Stimulated activated CD8-positive, alpha-beta memory T cell treated with anti-CD3 and anti-CD28 coated beads, Interleukin-4, amount 100 ng/mL, for 48 hours (primary cell): ENCODE results near the gene PGBD5.

Source experiments
- DNase-seq: peaks from one replicate; pipeline ENCODE4 v3.0.0-alpha.2; 2020

Gene PGBD5

GRCh38 chr1:230394134-230394533 lies 32.0 kb downstream of the PGBD5 start:
- DNase-seq: no peak

DNA sequence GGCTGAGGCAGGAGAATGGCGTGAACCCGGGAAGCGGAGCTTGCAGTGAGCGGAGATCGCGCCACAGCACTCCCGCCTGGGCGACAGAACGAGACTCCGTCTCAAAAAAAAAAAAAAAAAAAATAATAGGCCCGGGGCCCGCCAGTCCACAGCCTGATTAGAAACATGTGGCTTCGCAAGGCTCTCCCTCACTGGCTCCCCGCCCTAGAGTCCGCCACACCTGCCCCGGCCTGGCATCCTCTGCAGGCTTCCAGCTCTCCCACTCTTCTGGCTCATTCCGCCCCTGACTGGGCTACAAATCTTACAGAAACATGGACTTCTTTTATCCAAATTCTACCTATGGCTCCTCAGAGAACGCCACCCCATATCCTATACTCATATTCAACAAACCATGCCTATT lies 32.4 kb downstream of the PGBD5 start:
- no peak for DNase-seq

GRCh38 chr1:230392920-230393521 lies 33.1 kb downstream of the PGBD5 start:
- no peak for DNase-seq

GRCh38 chr1:230392536-230392909 lies 33.6 kb downstream of the PGBD5 start:
- DNase-seq: no peak

DNA sequence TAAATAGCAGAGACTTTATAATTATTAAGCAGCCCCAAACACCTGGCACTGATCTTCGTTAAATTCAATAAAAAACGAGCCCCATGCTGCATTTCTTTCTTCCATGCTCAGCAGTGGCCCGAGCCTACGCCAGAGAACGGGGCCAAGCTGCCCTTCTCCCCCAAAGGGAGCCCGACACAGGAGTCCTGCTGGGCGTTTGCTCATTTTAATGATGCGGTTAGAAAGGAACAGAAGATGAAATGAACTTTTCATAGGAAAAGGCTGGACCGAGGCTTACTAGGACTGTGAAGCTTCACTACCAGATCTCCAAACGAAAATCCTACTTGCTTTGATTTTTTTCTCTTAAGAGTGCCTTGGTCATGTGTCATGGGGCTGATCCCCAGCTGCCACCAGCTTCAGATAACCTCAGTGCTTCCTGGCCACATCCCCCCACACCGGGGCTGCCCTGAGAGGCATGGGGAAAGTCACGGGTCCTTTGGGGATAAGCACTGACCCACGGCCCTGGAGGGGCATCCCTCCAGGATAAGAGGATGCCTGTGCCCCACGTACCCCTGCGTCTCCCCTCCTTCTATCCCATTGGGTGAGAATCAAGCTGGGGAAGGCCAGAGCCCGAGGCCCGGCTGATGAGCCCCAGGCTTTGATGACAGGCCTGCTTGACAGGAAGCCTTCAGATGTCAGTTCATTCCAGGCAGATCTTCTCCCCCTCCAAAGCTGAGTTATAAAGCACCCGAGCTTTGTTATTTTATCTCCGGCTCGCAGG lies 34.2 kb downstream of the PGBD5 start:
- no peak for DNase-seq

- no peak for DNase-seq
These were observed 35.8 kb downstream of the PGBD5 start for GRCh38 chr1:230390371-230390770.

DNA sequence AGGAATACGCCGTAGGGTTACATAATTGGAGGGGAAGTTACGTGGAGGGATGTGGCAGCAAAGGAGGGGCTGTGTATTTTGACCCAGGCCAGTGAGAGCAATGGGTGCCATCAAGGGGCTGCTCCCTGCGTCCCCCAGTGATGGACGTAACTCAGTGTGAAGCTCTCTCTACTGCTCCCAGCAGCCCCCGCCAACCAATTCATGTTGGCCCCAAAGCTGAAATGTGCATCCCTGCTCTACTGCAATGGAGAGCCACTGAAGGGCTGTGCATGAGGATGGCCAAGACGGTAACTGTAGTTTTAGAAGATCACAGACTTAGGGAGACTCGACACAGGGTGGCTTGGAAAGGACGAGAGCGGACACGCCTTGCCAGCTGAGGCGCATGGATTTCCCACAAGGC lies 38.3 kb downstream of the PGBD5 start:
- DNase-seq: no peak

- DNase-seq: no peak
These were observed 38.8 kb downstream of the PGBD5 start for GRCh38 chr1:230387296-230387695.

DNA sequence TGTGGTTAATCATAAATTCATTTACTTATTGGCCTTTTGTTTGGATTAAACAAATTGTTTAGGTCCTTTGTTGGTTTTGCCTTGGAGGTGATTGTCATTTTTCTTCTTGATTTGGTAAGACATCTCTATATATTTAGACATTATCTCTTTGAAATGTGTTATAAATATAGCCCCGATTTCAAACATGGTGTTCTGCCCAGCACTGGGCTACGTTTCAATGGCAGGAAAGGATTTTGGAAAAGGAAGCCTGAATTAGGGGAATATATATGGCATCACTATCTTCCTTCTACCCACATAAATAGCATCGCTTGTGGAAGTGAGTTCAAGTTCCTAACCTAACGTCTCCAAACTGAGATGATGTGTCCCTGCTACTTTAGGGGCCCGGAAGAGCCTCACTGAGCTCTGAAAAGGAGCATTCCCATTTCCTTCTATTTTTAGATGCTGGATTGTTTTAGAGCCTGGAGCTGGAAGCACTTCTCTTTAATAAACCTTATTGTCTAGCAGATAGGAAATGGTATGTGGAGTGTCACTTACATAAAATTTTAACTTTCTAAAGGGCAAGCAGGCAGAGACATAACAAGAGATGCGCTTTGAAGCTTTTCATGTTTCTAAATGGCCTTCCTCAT lies 39.4 kb downstream of the PGBD5 start:
- DNase-seq: no peak

DNA sequence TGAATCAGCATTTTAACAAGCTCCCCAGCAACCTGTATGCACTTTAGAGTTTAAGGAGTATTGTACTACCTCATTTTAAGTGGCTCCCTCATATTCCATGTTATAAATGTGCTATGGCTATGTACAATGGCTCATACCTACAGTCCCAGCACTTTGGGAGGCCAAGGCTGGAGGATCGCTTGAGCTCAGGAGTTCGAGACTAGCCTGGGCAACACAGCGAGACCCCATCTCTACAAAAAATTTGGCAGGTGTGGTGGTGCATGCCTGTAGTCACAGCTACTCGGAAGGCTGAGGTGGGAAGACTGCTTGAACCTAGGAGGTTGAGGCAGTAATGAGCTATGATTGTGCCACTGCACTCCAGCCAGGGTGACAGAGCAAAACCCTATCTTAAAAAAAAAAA lies 40.2 kb downstream of the PGBD5 start:
- no peak for DNase-seq

GRCh38 chr1:230385158-230385450 lies 41.0 kb downstream of the PGBD5 start:
- no peak for DNase-seq

GRCh38 chr1:230384380-230385157 lies 41.6 kb downstream of the PGBD5 start:
- no peak for DNase-seq

GRCh38 chr1:230383425-230383824 lies 42.7 kb downstream of the PGBD5 start:
- no peak for DNase-seq

GRCh38 chr1:230382001-230382491 lies 44.1 kb downstream of the PGBD5 start:
- DNase-seq: no peak

- DNase-seq: no peak
These were observed 44.5 kb downstream of the PGBD5 start for GRCh38 chr1:230381585-230381984.

DNA sequence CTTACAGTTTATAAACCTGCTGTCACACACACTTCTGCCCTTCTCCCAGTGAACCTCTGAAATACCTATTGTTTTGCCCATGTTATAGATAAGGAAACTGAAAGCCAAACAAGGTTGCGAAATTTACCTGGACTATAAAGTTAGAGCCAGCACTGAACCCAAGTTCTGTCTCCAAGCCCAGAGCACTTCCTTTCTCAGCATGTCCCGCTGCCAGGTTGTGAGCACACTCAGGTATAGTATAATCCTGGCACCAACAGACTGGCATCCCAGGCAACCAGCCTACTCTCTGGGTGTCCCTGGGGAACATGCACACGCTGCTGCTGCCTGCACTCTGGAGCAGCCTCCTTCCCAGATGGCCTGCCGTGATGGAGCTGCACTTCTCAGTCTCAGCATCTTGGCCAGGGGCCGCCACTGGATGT lies 45.1 kb downstream of the PGBD5 start:
- no peak for DNase-seq

- no peak for DNase-seq
These were observed 46.2 kb downstream of the PGBD5 start for GRCh38 chr1:230379928-230380327.

DNA sequence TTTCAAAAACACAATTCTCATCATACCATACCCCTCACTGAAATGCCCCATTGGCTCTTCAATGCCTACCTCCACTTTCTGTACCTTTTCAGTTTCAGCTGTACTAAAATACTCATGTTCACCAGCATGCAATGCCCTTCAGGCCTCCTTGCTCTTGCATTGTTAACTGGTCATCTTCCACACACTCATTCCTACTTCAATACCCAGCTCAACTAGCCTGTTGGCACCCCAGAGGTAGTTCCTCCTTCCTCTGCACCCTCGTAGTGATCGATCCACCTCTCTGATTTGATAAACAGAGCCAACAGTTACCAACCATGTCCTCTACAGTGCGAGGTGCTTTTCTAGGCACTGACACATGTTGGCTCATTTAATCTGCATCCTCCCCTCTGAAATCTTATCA lies 46.7 kb downstream of the PGBD5 start:
- no peak for DNase-seq

- no peak for DNase-seq
These were observed 48.3 kb downstream of the PGBD5 start for GRCh38 chr1:230377851-230378250.

DNA sequence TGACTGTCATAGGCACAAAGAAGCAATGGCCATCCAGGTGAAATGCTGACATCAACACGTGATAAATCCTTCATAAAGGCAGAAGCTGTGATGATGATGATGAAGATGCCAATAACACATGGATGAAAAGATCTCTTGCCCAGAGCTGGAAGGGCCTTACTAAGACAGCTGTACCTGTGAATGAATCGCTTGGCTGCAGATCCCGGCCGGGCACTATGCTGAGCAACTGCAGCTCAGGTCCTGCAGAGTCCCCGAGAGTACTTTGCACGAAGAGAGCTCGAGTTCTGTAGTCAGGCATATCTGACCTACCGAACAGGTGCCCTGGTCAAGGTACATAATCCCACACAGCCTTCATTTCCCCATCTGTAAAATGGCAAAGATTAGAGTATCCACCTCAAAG lies 48.8 kb downstream of the PGBD5 start:
- DNase-seq: no peak

DNA sequence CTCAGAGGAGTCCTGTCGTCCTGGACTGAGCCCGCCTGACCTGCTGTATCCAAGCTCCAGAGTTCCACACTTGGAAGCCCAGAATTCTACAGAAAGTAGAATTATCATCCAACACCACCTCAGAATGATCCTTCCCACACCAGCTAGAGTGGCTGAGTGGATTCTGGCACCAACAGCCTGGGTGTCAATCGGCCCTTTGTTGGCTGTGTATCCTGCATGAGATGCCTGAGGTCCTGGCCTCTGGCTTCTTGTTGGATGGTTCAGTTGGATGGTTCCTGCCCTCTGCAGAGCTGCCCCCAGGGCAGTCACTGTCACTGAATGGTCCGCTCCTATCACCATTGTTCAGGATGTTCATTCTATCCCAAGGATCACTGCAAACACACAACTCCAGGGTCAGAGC lies 49.8 kb downstream of the PGBD5 start:
- no peak for DNase-seq

GRCh38 chr1:230375780-230376179 lies 50.4 kb downstream of the PGBD5 start:
- DNase-seq: no peak

DNA sequence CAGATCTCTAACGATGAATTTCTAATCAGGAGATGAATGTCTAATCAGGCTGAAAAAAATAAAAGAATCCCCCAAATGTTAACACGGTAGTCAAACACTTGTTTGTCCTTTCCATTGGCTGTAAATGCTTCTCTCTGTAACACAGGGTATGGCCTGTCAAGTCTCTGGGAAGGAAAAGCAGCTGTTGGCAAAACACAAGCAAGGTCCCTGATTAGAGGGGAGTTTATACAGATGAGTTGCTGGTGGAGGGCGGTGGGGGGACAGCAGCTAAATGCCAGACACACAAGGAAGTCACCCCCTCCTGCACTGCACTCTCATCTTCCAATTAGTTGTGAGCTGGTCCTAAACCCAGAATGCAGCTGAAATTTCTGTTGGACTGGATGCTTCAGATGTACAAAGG lies 51.0 kb downstream of the PGBD5 start:
- DNase-seq: no peak
